NCI-H1436 treated with DMSO at 0.1 percent for 48 hours (cell line): Measurements from ENCODE around the gene DNASE1L2.
"Not testable (repeated sequence)": the region's sequence is repeated elsewhere in the genome, so short reads cannot be mapped to it uniquely, and the experiment has no call there.

Source experiments
- DNase-seq: peaks from one replicate; lab custom pipeline; 2025; lab: John Stamatoyannopoulos, UW

Gene DNASE1L2

GRCh38 chr16:2203119-2203688 is 33.0 kb upstream of the DNASE1L2 start:
- DNase-seq, result not testable (repeated sequence)

GRCh38 chr16:2204416-2205103 is 31.7 kb upstream of the DNASE1L2 start:
- DNase-seq, result no peak

GRCh38 chr16:2205104-2205966 is 30.9 kb upstream of the DNASE1L2 start, which contains the start of gene MLST8:
Gene MLST8, plus strand, starts transcription at chr16:2205454. Its CDS starts 632 bp downstream, at chr16:2206086.
- no peak for DNase-seq

- no peak for DNase-seq
These were observed 30.3 kb upstream of the DNASE1L2 start for GRCh38 chr16:2205967-2206313.

- no peak for DNase-seq
These were observed 29.8 kb upstream of the DNASE1L2 start for GRCh38 chr16:2206420-2206779.

GRCh38 chr16:2206780-2207433 is 29.3 kb upstream of the DNASE1L2 start:
- no peak for DNase-seq

GRCh38 chr16:2207872-2208271 is 28.4 kb upstream of the DNASE1L2 start:
- DNase-seq, result no peak

GRCh38 chr16:2208308-2208707 is 27.9 kb upstream of the DNASE1L2 start:
- DNase-seq, result no peak

- no peak for DNase-seq
These were observed 27.5 kb upstream of the DNASE1L2 start for GRCh38 chr16:2208772-2209171.

- DNase-seq, result no peak
These were observed 26.8 kb upstream of the DNASE1L2 start for GRCh38 chr16:2209258-2210008.

GRCh38 chr16:2210009-2210332 is 26.3 kb upstream of the DNASE1L2 start:
- no peak for DNase-seq

- DNase-seq, result no peak
These were observed 25.6 kb upstream of the DNASE1L2 start, which contains the start of gene BRICD5 for GRCh38 chr16:2210386-2211365. Gene BRICD5, minus strand, starts transcription at chr16:2210863. Its CDS starts 30 bp downstream, at chr16:2210833.

- no peak for DNase-seq
These were observed 24.3 kb upstream of the DNASE1L2 start for GRCh38 chr16:2211923-2212347.

- no peak for DNase-seq
These were observed 23.6 kb upstream of the DNASE1L2 start for GRCh38 chr16:2212362-2213324.

- DNase-seq, result no peak
These were observed 22.2 kb upstream of the DNASE1L2 start for GRCh38 chr16:2213817-2214718.

- no peak for DNase-seq
These were observed 21.6 kb upstream of the DNASE1L2 start, which contains the start of gene PGP for GRCh38 chr16:2214719-2214968. Gene PGP, minus strand, starts transcription at chr16:2214840. Its CDS starts 63 bp downstream, at chr16:2214777.

- no peak for DNase-seq
These were observed 19.9 kb upstream of the DNASE1L2 start for GRCh38 chr16:2216330-2216729.

GRCh38 chr16:2223221-2223941 is 12.9 kb upstream of the DNASE1L2 start, which contains the start of gene E4F1:
Gene E4F1, plus strand, starts transcription at chr16:2223591. Its CDS starts 23 bp downstream, at chr16:2223614.
- peak; percentile 91 for DNase-seq
